C4-2B (cell line): Measurements from ENCODE around the gene EZH1.
"Not testable (repeated sequence)": the region's sequence is repeated elsewhere in the genome, so short reads cannot be mapped to it uniquely, and the experiment has no call there.

Source experiments
- CTCF ChIP-seq: fragments of 450-650 bp; conservative IDR thresholded peaks from 2 replicates; pipeline ENCODE4 v1.5.1; 2017; ENCODE audit warnings: mild to moderate bottlenecking
- ZFX ChIP-seq: fragments of 450-650 bp; IDR thresholded peaks from 2 replicates; pipeline ENCODE4 v1.6.1; 2017

GRCh38 chr17:42742916-42743315 lies 1.9 kb downstream of the EZH1 start:
- TF ChIP-seq CTCF, ZFX: not testable (repeated sequence)
